ENCODE results near the gene AMBN.
"Not testable (repeated sequence)": the region's sequence is repeated elsewhere in the genome, so short reads cannot be mapped to it uniquely, and the experiment has no call there.

GRCh38 chr4:70650741-70651140 lies 58.7 kb downstream of the AMBN start:
- not testable (repeated sequence) for TF ChIP-seq CTCF, POLR2A (IDR thresholded peaks at IDR 0.05)

Measured in adrenal gland (tissue), 5 donors.